Measurements from ENCODE around the gene TNRC6A. TPM values are rescaled to one million over a fixed set of nuclear protein-coding genes. Genes with fewer than 3 reads are reported as not detected.

The TNRC6A gene
- total RNA-seq, 1 experiment from 2014 or later, result 20.3 TPM

DNA sequence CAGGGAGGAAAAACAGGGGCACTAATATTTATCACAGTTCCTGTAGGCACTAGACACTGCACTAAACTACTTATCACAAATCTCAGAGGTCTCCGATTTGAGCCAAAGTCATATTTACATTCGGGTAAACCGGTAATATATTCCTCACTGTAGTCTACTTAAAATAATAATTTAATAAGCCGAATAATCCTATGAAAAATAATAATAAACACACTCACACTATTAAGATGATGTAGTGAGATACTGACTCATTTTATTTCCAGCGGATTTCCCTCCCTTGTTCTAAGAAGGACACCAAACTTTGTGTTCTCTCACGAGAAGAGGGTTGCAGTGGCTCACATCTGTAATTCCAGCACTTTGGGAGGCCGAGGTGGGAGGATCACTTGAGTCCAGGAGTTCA lies 36.6 kb upstream of the TNRC6A start:
- Histone ChIP-seq H3K27me3 (ENCODE audit: low read length) (no peaks in the 10 kb centered on the region), H3K9me3 (ENCODE audit: low read length) (no peaks in the 10 kb centered on the region), H3K9ac (ENCODE audit: low read length) (no peak overlapping the region), H3K4me1 (ENCODE audit: insufficient read depth, low read length) (no peaks in the 10 kb centered on the region), H3K9me2 (replicated peaks; ENCODE audit: low read length) (no peaks in the 10 kb centered on the region), H3K27ac (ENCODE audit: low read length) (no peak overlapping the region), H3K4me3 (ENCODE audit: low read length) (no peak overlapping the region), H2AFZ (ENCODE audit: low read length) (no peak overlapping the region), H3F3A (ENCODE audit: low read length, unreplicated experiment) (no peaks in the 10 kb centered on the region), H4K20me1 (ENCODE audit: low read length) (no peaks in the 10 kb centered on the region), H3K36me3 (ENCODE audit: low read depth, low read length) (no peaks in the 10 kb centered on the region), H3K79me2 (ENCODE audit: low read length) (no peaks in the 10 kb centered on the region), H3K4me2 (ENCODE audit: low read length) (no peak overlapping the region)
- DNase-seq (no peak), ATAC-seq (no peak)
- TF ChIP-seq EZH2phosphoT487 (IDR thresholded peaks at IDR 0.05; ENCODE audit: borderline replicate concordance, low read length) (no peak), CTCF (conservative IDR thresholded peaks at IDR 0.05; ENCODE audit: low read depth, low read length) (no peak), EZH2 (IDR thresholded peaks at IDR 0.05; ENCODE audit: low read length, unreplicated experiment) (no peak)
- CTCF ChIA-PET, result no interaction called here
- intact Hi-C loops (cut with micrococcal nuclease), result loop anchor here (5.0 kb wide), 1 partner anchor 111 kb away; no protein-coding TSS in a partner anchor
- no TSS peak for BruUV-seq (replicated peaks)
- POLR2A ChIA-PET (ENCODE audit: unreplicated experiment), result interaction anchor here (0.6 kb wide), 1 partner anchor 59 kb away, joined by 5 read pairs; no protein-coding TSS in a partner anchor

GRCh38 chr16:24694931-24695330 lies 34.5 kb upstream of the TNRC6A start:
- H3K9me3 ChIP-seq (ENCODE audit: low read length), result no peaks in the 10 kb centered on the region
- no peaks in the 10 kb centered on the region for H4K20me1 ChIP-seq (ENCODE audit: low read length)
- no peaks in the 10 kb centered on the region for H3K79me2 ChIP-seq (ENCODE audit: low read length)
- H3K9me2 ChIP-seq (replicated peaks; ENCODE audit: low read length), result no peaks in the 10 kb centered on the region
- BruUV-seq (replicated peaks), result no TSS peak
- no peaks in the 10 kb centered on the region for H3K4me1 ChIP-seq (ENCODE audit: insufficient read depth, low read length)
- H3K4me2 ChIP-seq (ENCODE audit: low read length), result no peak overlapping the region
- H3K27me3 ChIP-seq (ENCODE audit: low read length), result no peaks in the 10 kb centered on the region
- no peak overlapping the region for H3K9ac ChIP-seq (ENCODE audit: low read length)
- intact Hi-C loops (cut with micrococcal nuclease), result loop anchor here (5.0 kb wide), 1 partner anchor 113 kb away; no protein-coding TSS in a partner anchor
- ATAC-seq (no peak), DNase-seq (no peak)
- ChIA-PET POLR2A (ENCODE audit: unreplicated experiment) (no interaction called here), CTCF (interaction anchor here (0.6 kb wide), 1 partner anchor 211 kb away, joined by 3 read pairs; no protein-coding TSS in a partner anchor)
- TF ChIP-seq CTCF (conservative IDR thresholded peaks at IDR 0.05; ENCODE audit: low read depth, low read length) (no peak), EZH2 (IDR thresholded peaks at IDR 0.05; ENCODE audit: low read length, unreplicated experiment) (no peak), EZH2phosphoT487 (IDR thresholded peaks at IDR 0.05; ENCODE audit: borderline replicate concordance, low read length) (no peak)
- no peak overlapping the region for H3K4me3 ChIP-seq (ENCODE audit: low read length)
- H3K27ac ChIP-seq (ENCODE audit: low read length), result no peak overlapping the region
- no peaks in the 10 kb centered on the region for H3K36me3 ChIP-seq (ENCODE audit: low read depth, low read length)
- no peaks in the 10 kb centered on the region for H3F3A ChIP-seq (ENCODE audit: low read length, unreplicated experiment)
- H2AFZ ChIP-seq (ENCODE audit: low read length), result no peak overlapping the region

DNA sequence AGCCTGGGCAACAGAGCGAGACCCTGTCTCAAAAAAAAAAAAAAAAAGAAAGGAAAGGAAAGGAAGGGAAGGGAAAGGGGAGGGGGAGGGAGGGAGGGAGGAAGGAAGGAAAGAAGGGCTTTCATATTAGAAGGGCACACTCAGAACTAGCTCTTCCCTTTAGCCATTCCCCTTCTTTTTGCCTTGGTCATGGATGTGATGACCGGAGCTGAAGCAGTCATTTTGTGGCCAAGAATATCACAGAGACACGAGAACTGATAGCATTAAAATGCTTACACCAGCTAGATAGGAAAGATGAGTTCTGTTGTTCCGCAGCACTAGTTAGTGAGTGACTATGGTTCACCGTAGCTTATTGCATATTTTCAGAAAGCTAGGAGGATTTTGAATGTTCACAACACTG lies 32.8 kb upstream of the TNRC6A start:
- Histone ChIP-seq H3K4me1 (ENCODE audit: insufficient read depth, low read length) (peaks cover 13% of the 10 kb centered on the region), H3K4me3 (ENCODE audit: low read length) (no peak overlapping the region), H3K4me2 (ENCODE audit: low read length) (no peak overlapping the region), H3F3A (ENCODE audit: low read length, unreplicated experiment) (no peaks in the 10 kb centered on the region), H4K20me1 (ENCODE audit: low read length) (no peaks in the 10 kb centered on the region), H3K9me2 (replicated peaks; ENCODE audit: low read length) (no peaks in the 10 kb centered on the region), H3K9ac (ENCODE audit: low read length) (no peak overlapping the region), H2AFZ (ENCODE audit: low read length) (no peak overlapping the region), H3K9me3 (ENCODE audit: low read length) (no peaks in the 10 kb centered on the region), H3K36me3 (ENCODE audit: low read depth, low read length) (no peaks in the 10 kb centered on the region), H3K79me2 (ENCODE audit: low read length) (no peaks in the 10 kb centered on the region), H3K27ac (ENCODE audit: low read length) (no peak overlapping the region), H3K27me3 (ENCODE audit: low read length) (no peaks in the 10 kb centered on the region)
- ATAC-seq, result no peak
- ChIA-PET CTCF (interaction anchor here (0.5 kb wide), 1 partner anchor 364 kb away, joined by 9 read pairs; no protein-coding TSS in a partner anchor), POLR2A (ENCODE audit: unreplicated experiment) (no interaction called here)
- TF ChIP-seq EZH2 (IDR thresholded peaks at IDR 0.05; ENCODE audit: low read length, unreplicated experiment), result no peak
- no peak for DNase-seq
- intact Hi-C loops (cut with micrococcal nuclease), result no loop called here
- no TSS peak for BruUV-seq (replicated peaks)

All from PC-3 (cell line).